ENCODE data around the gene DDX17.
A peak's percentile ranks its signal among the peaks of the same experiment; 100 is the strongest.

Gene DDX17

DNA sequence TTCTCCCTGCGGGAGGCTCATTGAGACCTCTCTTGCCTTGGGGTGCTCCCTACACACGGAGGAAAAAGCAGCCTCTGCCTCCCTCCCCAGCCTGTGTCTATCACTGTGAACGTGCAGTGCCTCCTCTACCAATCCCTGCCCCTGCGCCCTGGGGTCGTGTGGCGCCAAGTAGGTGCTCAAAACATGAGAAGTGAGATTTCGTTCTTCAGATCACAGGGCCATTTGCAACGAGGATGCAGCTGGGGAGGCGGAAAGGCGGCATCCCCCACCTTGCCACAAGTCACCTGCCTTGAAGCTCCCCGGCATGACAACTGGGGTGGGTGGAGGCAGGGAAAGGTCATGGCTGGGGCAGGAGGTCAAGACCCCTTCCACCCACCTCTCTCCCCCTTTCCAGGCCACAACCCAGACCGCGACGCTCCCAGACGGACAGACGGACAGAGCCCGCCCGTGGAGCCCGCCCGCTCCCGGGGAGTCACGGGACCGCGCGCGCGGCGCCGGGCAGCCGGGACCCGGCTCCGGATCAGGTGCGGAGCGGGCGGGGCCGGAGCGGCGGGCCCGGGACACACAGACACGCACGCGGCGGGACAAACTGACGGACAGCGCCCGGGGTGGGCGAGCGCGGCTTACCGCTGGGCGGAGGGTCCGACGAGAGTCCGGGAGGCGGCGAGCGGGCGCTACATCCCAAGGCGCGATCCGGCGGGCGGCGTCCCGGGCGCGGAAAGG is 51.6 kb downstream of the DDX17 start:
- peaks cover 86% of the 10 kb centered on the region for H3K27me3 ChIP-seq (ENCODE audit: control insufficient read depth, insufficient read depth, low read length)
- H3K9ac ChIP-seq (ENCODE audit: low read length): peak overlapping the region; percentile 27
- no peaks in the 10 kb centered on the region for H3K9me3 ChIP-seq (ENCODE audit: control insufficient read depth, insufficient read depth, low read depth, low read length)
- H3K4me1 ChIP-seq (ENCODE audit: control insufficient read depth, insufficient read depth, low read length): peaks cover 28% of the 10 kb centered on the region
- no peaks in the 10 kb centered on the region for H3K36me3 ChIP-seq (ENCODE audit: control insufficient read depth, insufficient read depth, low read length)
- H3K4me3 ChIP-seq (ENCODE audit: low read depth, low read length): peak overlapping the region; percentile 59
- H3K27ac ChIP-seq (ENCODE audit: low read depth, low read length): no peak overlapping the region

DNA sequence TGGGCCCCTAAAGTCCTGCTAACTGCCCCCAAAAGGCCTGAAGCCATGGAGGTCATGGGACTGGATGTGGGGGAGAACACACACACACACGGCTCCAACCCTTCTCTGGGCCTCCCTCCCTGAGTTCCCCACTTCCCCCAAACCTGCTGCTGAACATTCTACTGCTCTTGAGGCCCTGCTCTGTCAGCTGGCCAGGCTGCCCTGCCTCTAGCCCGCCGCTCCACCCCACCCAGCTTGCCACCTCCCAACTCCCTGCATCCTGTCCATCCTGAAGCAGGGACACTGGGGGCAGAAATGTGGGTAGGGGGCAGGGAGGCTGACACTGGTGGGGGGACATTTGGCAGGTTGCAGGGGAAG is 52.1 kb downstream of the DDX17 start:
- no peak overlapping the region for H3K9ac ChIP-seq (ENCODE audit: low read length)

DNA sequence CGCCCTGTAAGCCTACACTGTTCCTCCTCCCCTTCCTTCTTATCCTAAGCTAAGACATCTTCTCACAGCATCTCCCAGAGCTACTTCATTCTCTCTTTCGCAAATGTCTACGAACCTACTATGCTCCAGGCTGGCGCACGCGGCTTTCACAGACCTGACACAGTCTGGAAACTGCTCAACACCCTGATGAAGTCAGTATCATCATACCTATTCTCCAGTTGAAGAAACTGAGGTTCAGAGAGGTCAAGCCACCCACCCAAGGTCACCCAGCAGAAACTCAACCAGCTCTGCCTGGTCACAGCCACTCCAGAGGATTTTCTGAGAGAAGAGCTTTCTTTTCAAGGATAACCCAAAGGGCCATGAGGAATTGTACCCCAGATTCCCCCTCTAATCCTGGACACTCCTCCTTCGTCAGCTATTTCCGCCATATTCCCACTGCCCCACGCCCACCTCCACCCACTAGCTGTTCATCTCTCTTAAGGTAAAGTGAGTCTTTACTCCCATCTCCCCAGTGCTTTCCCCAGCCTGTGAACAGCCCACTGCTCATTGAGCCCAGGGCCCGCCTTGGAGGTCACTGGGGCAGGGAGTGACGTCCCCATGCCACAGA is 52.9 kb downstream of the DDX17 start:
- H3K4me1 ChIP-seq (ENCODE audit: control insufficient read depth, insufficient read depth, low read length): peaks cover 28% of the 10 kb centered on the region
- peaks cover 81% of the 10 kb centered on the region for H3K27me3 ChIP-seq (ENCODE audit: control insufficient read depth, insufficient read depth, low read length)
- H3K27ac ChIP-seq (ENCODE audit: low read depth, low read length): no peak overlapping the region
- no peak overlapping the region for H3K9ac ChIP-seq (ENCODE audit: low read length)
- no peak overlapping the region for H3K4me3 ChIP-seq (ENCODE audit: low read depth, low read length)
- no peaks in the 10 kb centered on the region for H3K36me3 ChIP-seq (ENCODE audit: control insufficient read depth, insufficient read depth, low read length)
- H3K9me3 ChIP-seq (ENCODE audit: control insufficient read depth, insufficient read depth, low read depth, low read length): no peaks in the 10 kb centered on the region

More for the DNA sequence above, 52.1 kb downstream of the DDX17 start:
- Histone ChIP-seq H3K36me3 (ENCODE audit: control insufficient read depth, insufficient read depth, low read length) (no peaks in the 10 kb centered on the region), H3K4me1 (ENCODE audit: control insufficient read depth, insufficient read depth, low read length) (peaks cover 28% of the 10 kb centered on the region), H3K27ac (ENCODE audit: low read depth, low read length) (no peak overlapping the region), H3K4me3 (ENCODE audit: low read depth, low read length) (peak overlapping the region; percentile 59; the same call in 1 of the 2 replicates), H3K27me3 (ENCODE audit: control insufficient read depth, insufficient read depth, low read length) (peaks cover 88% of the 10 kb centered on the region), H3K9me3 (ENCODE audit: control insufficient read depth, insufficient read depth, low read depth, low read length) (no peaks in the 10 kb centered on the region)

DNA sequence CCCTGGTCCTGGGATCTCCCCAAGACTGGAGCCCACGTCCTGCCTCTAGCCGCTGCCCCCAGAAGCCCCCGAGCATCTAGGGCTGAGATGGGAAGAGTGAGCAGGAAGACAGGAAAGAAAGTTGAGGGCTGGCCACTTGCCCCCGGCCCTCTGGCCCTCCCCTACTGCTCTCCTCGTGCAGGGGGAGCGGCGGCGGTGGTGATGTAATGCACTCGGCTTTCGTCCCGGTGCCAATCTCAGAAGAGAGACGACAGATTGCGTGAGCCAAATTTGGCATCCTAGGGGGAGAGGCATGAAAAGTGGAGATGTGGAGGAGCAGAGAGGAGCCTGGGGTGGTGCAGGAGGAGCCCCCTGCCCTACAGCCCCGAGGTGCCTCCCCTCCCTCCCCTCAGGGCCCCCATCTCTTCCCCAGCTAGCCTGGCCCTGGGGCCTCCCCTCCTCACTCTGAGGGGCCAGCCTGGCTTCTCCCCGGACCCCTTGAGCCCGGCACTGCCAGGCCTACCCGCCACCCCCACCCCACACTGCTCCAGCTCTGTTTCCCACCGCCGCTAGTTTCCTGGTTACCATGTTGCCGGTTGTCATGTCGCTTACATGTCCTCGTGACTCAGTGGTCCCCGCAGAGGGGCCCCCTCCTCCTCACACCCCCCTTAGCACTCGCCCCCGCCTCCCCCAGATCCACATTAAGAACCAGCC is 53.6 kb downstream of the DDX17 start:
- H3K4me1 ChIP-seq (ENCODE audit: control insufficient read depth, insufficient read depth, low read length): peaks cover 28% of the 10 kb centered on the region
- H3K36me3 ChIP-seq (ENCODE audit: control insufficient read depth, insufficient read depth, low read length): no peaks in the 10 kb centered on the region
- H3K9me3 ChIP-seq (ENCODE audit: control insufficient read depth, insufficient read depth, low read depth, low read length): no peaks in the 10 kb centered on the region
- peaks cover 77% of the 10 kb centered on the region for H3K27me3 ChIP-seq (ENCODE audit: control insufficient read depth, insufficient read depth, low read length)
- no peak overlapping the region for H3K4me3 ChIP-seq (ENCODE audit: low read depth, low read length)
- H3K9ac ChIP-seq (ENCODE audit: low read length): no peak overlapping the region
- no peak overlapping the region for H3K27ac ChIP-seq (ENCODE audit: low read depth, low read length)

DNA sequence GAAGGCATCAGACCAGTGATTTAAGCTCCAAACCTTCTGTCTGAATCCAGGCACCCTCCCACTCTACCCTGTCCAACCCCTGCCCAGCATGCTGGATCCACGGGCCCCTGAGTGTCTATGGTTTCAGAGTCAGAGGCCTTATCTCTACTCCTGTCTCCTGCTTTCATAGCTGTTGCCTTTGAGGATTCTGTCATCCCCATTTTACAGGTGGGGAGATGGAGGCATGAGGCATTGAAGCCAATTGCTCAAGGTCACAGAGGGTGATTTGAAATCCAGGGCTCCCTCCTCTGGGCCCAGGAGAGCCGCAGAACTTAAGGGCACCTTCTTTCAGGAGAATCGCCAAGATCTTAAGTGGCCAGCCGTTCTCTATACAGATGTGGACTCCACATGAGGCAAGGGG is 54.2 kb downstream of the DDX17 start:
- Histone ChIP-seq H3K4me1 (ENCODE audit: control insufficient read depth, insufficient read depth, low read length) (peaks cover 28% of the 10 kb centered on the region), H3K9ac (ENCODE audit: low read length) (no peak overlapping the region), H3K27ac (ENCODE audit: low read depth, low read length) (no peak overlapping the region), H3K36me3 (ENCODE audit: control insufficient read depth, insufficient read depth, low read length) (no peaks in the 10 kb centered on the region), H3K27me3 (ENCODE audit: control insufficient read depth, insufficient read depth, low read length) (peaks cover 71% of the 10 kb centered on the region), H3K4me3 (ENCODE audit: low read depth, low read length) (no peak overlapping the region), H3K9me3 (ENCODE audit: control insufficient read depth, insufficient read depth, low read depth, low read length) (no peaks in the 10 kb centered on the region)

DNA sequence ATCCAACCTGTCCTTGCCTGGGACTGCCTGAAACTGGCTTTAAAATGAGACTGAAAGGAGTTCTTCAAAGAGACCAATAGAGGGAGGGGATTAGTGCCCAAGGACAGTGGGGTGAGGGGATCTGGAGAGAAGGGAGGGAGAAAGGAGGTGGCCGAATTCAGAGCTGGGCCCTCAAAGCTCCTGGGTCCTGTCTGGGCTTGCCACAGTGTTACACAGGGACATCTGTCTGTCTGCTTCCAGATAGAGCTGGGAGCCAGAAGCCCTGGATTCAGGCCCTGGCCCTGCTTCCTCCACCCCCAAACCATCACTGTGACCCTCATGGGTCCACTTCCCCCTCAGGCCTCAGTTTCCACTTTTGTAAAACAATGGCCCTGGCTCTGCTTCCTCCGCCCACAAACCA is 54.7 kb downstream of the DDX17 start:
- H3K27me3 ChIP-seq (ENCODE audit: control insufficient read depth, insufficient read depth, low read length): peaks cover 66% of the 10 kb centered on the region

DNA sequence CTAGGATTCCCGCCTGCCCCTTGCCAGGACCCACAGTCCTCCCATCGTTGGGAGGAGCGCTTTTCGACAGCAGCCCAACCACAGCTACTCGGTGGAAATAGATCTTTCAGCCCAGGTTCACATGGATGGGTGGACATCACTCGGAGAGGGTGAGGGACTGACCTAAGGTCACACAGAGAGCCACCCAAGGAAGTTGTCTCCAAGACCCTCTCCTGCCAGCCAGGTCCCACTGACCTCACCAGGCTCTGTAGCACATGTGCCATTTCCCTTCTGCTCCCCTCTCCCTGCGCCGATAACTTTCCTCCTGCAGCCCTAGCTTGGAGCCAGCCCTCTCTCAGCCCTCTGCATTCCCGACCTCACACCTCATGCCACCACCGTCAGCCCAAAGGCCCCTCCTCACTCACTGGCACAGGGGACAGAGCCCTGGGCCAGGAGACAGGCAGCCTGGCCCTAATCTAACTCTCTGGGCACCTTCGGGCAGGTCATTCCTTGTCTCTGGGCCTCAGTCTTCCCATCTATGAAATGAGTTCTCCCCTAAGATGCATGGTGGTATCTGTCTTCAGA is 55.8 kb downstream of the DDX17 start:
- Histone ChIP-seq H3K36me3 (ENCODE audit: control insufficient read depth, insufficient read depth, low read length) (no peaks in the 10 kb centered on the region), H3K27ac (ENCODE audit: low read depth, low read length) (no peak overlapping the region), H3K9me3 (ENCODE audit: control insufficient read depth, insufficient read depth, low read depth, low read length) (no peaks in the 10 kb centered on the region), H3K4me3 (ENCODE audit: low read depth, low read length) (no peak overlapping the region), H3K27me3 (ENCODE audit: control insufficient read depth, insufficient read depth, low read length) (peaks cover 58% of the 10 kb centered on the region), H3K9ac (ENCODE audit: low read length) (no peak overlapping the region), H3K4me1 (ENCODE audit: control insufficient read depth, insufficient read depth, low read length) (peaks cover 28% of the 10 kb centered on the region)

More for the DNA sequence above, 54.7 kb downstream of the DDX17 start:
- H3K9ac ChIP-seq (ENCODE audit: low read length): no peak overlapping the region
- H3K36me3 ChIP-seq (ENCODE audit: control insufficient read depth, insufficient read depth, low read length): no peaks in the 10 kb centered on the region
- no peak overlapping the region for H3K27ac ChIP-seq (ENCODE audit: low read depth, low read length)
- H3K4me3 ChIP-seq (ENCODE audit: low read depth, low read length): no peak overlapping the region
- peaks cover 28% of the 10 kb centered on the region for H3K4me1 ChIP-seq (ENCODE audit: control insufficient read depth, insufficient read depth, low read length)
- no peaks in the 10 kb centered on the region for H3K9me3 ChIP-seq (ENCODE audit: control insufficient read depth, insufficient read depth, low read depth, low read length)

DNA sequence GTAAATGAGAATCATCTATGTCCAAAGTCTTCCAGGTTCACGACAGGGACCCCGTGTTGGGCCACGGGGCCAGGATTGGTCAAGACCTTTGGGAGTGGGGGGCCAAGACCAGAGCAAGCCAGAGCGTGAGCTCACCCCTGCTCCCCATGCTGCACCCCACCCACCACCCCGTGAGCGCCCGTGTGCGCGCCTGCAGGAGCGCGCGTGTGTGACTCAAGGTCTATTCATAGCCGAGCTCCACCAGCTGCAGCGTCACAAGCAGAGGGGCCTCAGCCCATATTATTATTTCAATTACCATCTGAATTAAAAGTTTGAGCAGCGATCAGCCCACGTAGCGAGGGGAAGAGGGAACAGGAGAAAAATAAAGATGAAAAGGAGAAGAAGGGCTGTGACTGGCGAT is 56.3 kb downstream of the DDX17 start:
- H3K9me3 ChIP-seq (ENCODE audit: control insufficient read depth, insufficient read depth, low read depth, low read length): no peaks in the 10 kb centered on the region
- H3K27me3 ChIP-seq (ENCODE audit: control insufficient read depth, insufficient read depth, low read length): peaks cover 54% of the 10 kb centered on the region
- no peaks in the 10 kb centered on the region for H3K36me3 ChIP-seq (ENCODE audit: control insufficient read depth, insufficient read depth, low read length)
- no peak overlapping the region for H3K27ac ChIP-seq (ENCODE audit: low read depth, low read length)
- H3K4me1 ChIP-seq (ENCODE audit: control insufficient read depth, insufficient read depth, low read length): peaks cover 28% of the 10 kb centered on the region
- H3K9ac ChIP-seq (ENCODE audit: low read length): no peak overlapping the region
- H3K4me3 ChIP-seq (ENCODE audit: low read depth, low read length): no peak overlapping the region

DNA sequence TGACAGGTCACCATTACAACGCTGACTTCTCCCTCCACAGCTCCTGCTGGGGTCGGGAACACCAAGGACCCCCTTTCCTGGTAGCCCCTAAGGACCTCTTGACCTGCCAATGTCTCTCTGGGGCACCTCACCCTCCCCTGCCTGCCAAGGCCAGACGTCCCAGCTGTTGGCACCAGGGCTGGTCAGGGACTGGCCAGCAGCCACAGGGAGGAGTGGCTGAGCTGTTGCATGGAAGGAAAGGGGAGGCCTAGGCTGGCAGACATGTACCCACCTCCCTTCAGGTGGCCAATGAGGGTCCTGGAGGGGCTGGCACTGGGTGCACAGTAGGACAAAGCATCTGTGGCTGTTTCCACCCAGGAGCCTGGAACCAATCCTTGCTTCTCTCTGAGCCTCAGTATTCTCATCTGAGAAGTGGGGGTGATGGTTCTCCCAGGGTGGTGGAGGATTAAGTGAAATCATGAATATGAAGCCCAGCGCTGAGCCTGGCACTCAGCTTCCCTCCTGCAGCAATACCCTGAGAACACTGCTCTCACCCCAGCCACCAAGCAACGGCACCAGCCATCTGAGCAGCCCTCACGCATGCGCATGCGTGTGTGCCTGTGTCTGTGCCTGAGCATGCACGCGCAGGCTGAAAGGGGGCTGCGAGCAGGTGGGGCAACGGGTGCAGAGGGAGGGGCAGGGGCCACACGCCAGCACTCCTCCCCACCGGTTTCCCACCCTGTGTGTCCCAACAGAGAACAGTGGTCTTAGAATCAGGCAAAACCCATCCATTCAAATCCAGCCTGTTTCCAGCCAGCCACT is 57.0 kb downstream of the DDX17 start:
- no peaks in the 10 kb centered on the region for H3K9me3 ChIP-seq (ENCODE audit: control insufficient read depth, insufficient read depth, low read depth, low read length)
- H3K36me3 ChIP-seq (ENCODE audit: control insufficient read depth, insufficient read depth, low read length): no peaks in the 10 kb centered on the region
- H3K27ac ChIP-seq (ENCODE audit: low read depth, low read length): no peak overlapping the region
- H3K27me3 ChIP-seq (ENCODE audit: control insufficient read depth, insufficient read depth, low read length): peaks cover 48% of the 10 kb centered on the region
- peaks cover 24% of the 10 kb centered on the region for H3K4me1 ChIP-seq (ENCODE audit: control insufficient read depth, insufficient read depth, low read length)
- no peak overlapping the region for H3K4me3 ChIP-seq (ENCODE audit: low read depth, low read length)
- H3K9ac ChIP-seq (ENCODE audit: low read length): no peak overlapping the region

DNA sequence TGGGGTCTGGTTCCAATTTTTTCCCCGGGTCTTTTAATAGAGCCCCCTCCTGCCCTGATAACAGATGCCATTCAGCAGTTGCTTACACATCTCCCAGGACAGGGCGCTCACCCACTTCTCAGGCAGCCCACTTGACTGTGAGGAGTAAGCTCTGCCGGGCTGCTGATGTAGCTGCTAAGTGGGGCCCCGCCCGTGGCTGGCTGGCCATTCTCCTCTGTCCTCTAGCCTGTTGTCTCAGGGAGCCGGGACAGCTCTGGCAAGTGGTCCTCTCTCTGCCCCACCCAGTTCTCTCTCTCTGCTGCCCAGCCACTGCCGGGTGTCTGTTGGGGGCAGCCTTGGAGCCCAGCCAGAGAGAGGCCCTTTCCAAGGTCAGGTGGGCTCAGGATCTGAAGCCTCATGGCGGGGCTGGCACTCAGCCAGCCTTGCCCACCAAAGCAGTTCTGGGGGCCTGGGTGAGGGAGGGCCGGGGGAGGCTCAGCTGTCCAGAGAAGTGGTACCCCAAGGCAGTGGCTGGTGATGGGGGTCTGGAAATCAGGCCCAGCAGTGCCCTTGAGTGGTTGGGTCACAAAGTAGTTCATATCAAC is 60.0 kb downstream of the DDX17 start:
- H3K4me1 ChIP-seq (ENCODE audit: control insufficient read depth, insufficient read depth, low read length): peaks cover 14% of the 10 kb centered on the region; the same call in 1 of the 2 replicates

More for the DNA sequence above, 60.0 kb downstream of the DDX17 start:
- H3K9ac ChIP-seq (ENCODE audit: low read length): no peak overlapping the region
- H3K9me3 ChIP-seq (ENCODE audit: control insufficient read depth, insufficient read depth, low read depth, low read length): no peaks in the 10 kb centered on the region
- peaks cover 19% of the 10 kb centered on the region for H3K27me3 ChIP-seq (ENCODE audit: control insufficient read depth, insufficient read depth, low read length)
- H3K4me3 ChIP-seq (ENCODE audit: low read depth, low read length): no peak overlapping the region
- no peak overlapping the region for H3K27ac ChIP-seq (ENCODE audit: low read depth, low read length)
- no peaks in the 10 kb centered on the region for H3K36me3 ChIP-seq (ENCODE audit: control insufficient read depth, insufficient read depth, low read length)

Data from HUES6 (cell line).